Mammary epithelial cell (primary cell): ENCODE measurements around the gene GALNT18.

ENCODE experiments used
- CTCF ChIP-seq, 2 donors: IDR thresholded peaks in 1 of 2; conservative IDR thresholded peaks in 1 of 2; 2 replicates each; pipeline ENCODE4 v1.5.1; 2011 to 2012; ENCODE audit warnings: inconsistent platforms in 2 of 2, low read length in 2 of 2, mild to moderate bottlenecking in 2 of 2, control low read depth in 1 of 2, low read depth in 1 of 2; ENCODE audit not compliant: insufficient read depth in 1 of 2; ENCODE audit errors: extremely low read depth in 1 of 2
- EZH2 ChIP-seq: IDR thresholded peaks from 2 replicates; pipeline ENCODE4 v1.6.1; 2012; ENCODE audit warnings: low read length, inconsistent platforms, borderline replicate concordance

GRCh38 chr11:11428714-11429113 lies 193.1 kb downstream of the GALNT18 start:
- TF ChIP-seq CTCF (conservative IDR thresholded peaks at IDR 0.05 in 1 of 2, IDR thresholded peaks at IDR 0.05 in 1 of 2; ENCODE audit: extremely low read depth in 1 of 2, insufficient read depth in 1 of 2, low read depth in 1 of 2, low read length in 2 of 2): no peak
- TF ChIP-seq EZH2: no peak
